ENCODE data around the gene JPH3. TPM values are rescaled to one million over a fixed set of nuclear protein-coding genes. Genes with fewer than 3 reads are reported as not detected.

JPH3 gene
- polyA plus RNA-seq, 3 donors: not detected

DNA sequence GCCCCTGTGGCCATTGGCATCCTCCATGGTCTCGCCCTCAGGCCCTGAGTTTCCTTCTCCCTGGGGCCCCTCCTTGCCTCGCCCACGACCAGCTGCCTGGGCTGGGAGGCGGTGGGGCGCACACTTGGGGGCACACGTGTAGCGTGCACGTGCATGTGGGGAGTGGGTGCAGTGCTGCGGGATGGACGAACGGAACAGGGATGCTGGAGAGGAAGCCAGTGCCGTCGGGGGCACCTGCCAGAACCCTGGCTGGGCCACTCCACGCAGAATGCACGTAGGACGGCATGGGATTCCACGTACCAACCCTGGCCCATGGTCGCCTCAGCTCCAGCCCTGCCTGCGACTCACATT lies 83.1 kb downstream of the JPH3 start:
- H3K4me2 ChIP-seq (replicated peaks; ENCODE audit: extremely low read depth, low read length, poor library complexity, severe bottlenecking): no peak overlapping the region
- Mint-ChIP-seq H3K27me3 (ENCODE audit: low read depth in 3 of 3) (peaks cover 0 to 7% (median 1%) of the 10 kb centered on the region in 3 donors), H3K9me3 (peaks cover 0 to 1% (median 0%) of the 10 kb centered on the region in 7 donors), H3K36me3 (no peaks in the 10 kb centered on the region), H3K4me1 (peaks cover 9% of the 10 kb centered on the region), H3K27ac (no peak overlapping the region), H3K4me3 (no peak overlapping the region)
- H3K4me3 ChIP-seq (replicated peaks in 1 of 3; ENCODE audit: low read depth in 2 of 3, low read length in 3 of 3): no peak overlapping the region
- H3K27me3 ChIP-seq (ENCODE audit: control insufficient read depth in 2 of 2, insufficient read depth in 2 of 2, low read length in 2 of 2): no peaks in the 10 kb centered on the region
- no peaks in the 10 kb centered on the region for H3K79me2 ChIP-seq (ENCODE audit: insufficient read depth, low read length)
- WGBS (ENCODE audit: insufficient coverage): 91% methylated on average over 11 of the region's 19 CpGs
- TF ChIP-seq, protein P1, sequence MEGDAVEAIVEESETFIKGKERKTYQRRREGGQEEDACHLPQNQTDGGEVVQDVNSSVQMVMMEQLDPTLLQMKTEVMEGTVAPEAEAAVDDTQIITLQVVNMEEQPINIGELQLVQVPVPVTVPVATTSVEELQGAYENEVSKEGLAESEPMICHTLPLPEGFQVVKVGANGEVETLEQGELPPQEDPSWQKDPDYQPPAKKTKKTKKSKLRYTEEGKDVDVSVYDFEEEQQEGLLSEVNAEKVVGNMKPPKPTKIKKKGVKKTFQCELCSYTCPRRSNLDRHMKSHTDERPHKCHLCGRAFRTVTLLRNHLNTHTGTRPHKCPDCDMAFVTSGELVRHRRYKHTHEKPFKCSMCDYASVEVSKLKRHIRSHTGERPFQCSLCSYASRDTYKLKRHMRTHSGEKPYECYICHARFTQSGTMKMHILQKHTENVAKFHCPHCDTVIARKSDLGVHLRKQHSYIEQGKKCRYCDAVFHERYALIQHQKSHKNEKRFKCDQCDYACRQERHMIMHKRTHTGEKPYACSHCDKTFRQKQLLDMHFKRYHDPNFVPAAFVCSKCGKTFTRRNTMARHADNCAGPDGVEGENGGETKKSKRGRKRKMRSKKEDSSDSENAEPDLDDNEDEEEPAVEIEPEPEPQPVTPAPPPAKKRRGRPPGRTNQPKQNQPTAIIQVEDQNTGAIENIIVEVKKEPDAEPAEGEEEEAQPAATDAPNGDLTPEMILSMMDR (IDR thresholded peaks at IDR 0.05): no peak
- H3K4me1 ChIP-seq (ENCODE audit: control insufficient read depth in 1 of 2, insufficient read depth in 2 of 2, low read length in 2 of 2): peaks cover 7 to 9% of the 10 kb centered on the region in 2 donors
- H3K27ac ChIP-seq (ENCODE audit: low read depth in 1 of 2, low read length in 2 of 2): no peak overlapping the region
- no peak for DNase-seq
- H3K9ac ChIP-seq (ENCODE audit: insufficient read depth, low read length, poor library complexity, severe bottlenecking): no peak overlapping the region
- no peaks in the 10 kb centered on the region for H4K20me1 ChIP-seq (ENCODE audit: insufficient read depth, low read length)
- H3K36me3 ChIP-seq (replicated peaks in 1 of 2; ENCODE audit: control insufficient read depth in 1 of 2, insufficient read depth in 2 of 2, low read length in 2 of 2): no peaks in the 10 kb centered on the region
- H3K9me3 ChIP-seq (replicated peaks in 1 of 2; ENCODE audit: control insufficient read depth in 1 of 2, insufficient read depth in 1 of 2, low read length in 2 of 2): no peaks in the 10 kb centered on the region
- no peak overlapping the region for H2AFZ ChIP-seq (ENCODE audit: insufficient read depth, low read depth, low read length, poor library complexity, severe bottlenecking)
- intact Hi-C loops (cut with micrococcal nuclease): no loop called here

DNA sequence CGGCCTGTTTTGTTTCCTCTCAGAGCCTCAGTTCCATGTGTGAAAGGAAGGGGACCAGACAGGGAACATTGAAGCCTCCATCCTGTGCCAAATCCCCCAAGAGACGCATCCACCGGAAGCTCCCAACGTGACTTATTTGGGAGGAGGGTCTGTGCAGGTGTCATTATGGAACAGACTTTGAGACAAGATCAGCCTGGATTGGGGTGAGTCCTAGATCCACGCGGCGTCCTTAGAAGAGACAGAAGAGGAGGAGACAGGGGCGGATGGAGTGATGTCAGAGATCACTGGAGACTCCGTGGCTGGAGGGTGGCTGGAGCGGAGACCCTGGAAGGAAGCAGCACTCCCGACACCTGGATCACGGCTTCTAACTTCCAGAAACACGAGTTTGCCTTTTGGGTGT lies 83.5 kb downstream of the JPH3 start:
- peaks cover 0 to 7% (median 1%) of the 10 kb centered on the region in 3 donors for H3K27me3 Mint-ChIP-seq (ENCODE audit: low read depth in 3 of 3)
- no peaks in the 10 kb centered on the region for H3K27me3 ChIP-seq (ENCODE audit: control insufficient read depth in 2 of 2, insufficient read depth in 2 of 2, low read length in 2 of 2)
- H2AFZ ChIP-seq (ENCODE audit: insufficient read depth, low read depth, low read length, poor library complexity, severe bottlenecking): no peak overlapping the region
- H3K9me3 ChIP-seq (replicated peaks in 1 of 2; ENCODE audit: control insufficient read depth in 1 of 2, insufficient read depth in 1 of 2, low read length in 2 of 2): no peaks in the 10 kb centered on the region
- peaks cover 9% of the 10 kb centered on the region for H3K4me1 Mint-ChIP-seq
- no peak overlapping the region for H3K4me3 Mint-ChIP-seq
- no peak overlapping the region for H3K27ac Mint-ChIP-seq
- H3K9ac ChIP-seq (ENCODE audit: insufficient read depth, low read length, poor library complexity, severe bottlenecking): no peak overlapping the region
- TF ChIP-seq, protein P1 (IDR thresholded peaks at IDR 0.05): no peak
- no peak overlapping the region for H3K27ac ChIP-seq (ENCODE audit: low read depth in 1 of 2, low read length in 2 of 2)
- WGBS (ENCODE audit: insufficient coverage): 87% methylated on average over 11 of the region's 13 CpGs
- H3K79me2 ChIP-seq (ENCODE audit: insufficient read depth, low read length): no peaks in the 10 kb centered on the region
- H3K36me3 Mint-ChIP-seq: no peaks in the 10 kb centered on the region
- intact Hi-C loops (cut with micrococcal nuclease): no loop called here
- peaks cover 7 to 9% of the 10 kb centered on the region in 2 donors for H3K4me1 ChIP-seq (ENCODE audit: control insufficient read depth in 1 of 2, insufficient read depth in 2 of 2, low read length in 2 of 2)
- H4K20me1 ChIP-seq (ENCODE audit: insufficient read depth, low read length): no peaks in the 10 kb centered on the region
- no peak overlapping the region for H3K4me3 ChIP-seq (replicated peaks in 1 of 3; ENCODE audit: low read depth in 2 of 3, low read length in 3 of 3)
- H3K4me2 ChIP-seq (replicated peaks; ENCODE audit: extremely low read depth, low read length, poor library complexity, severe bottlenecking): no peak overlapping the region
- peaks cover 0 to 1% (median 0%) of the 10 kb centered on the region in 7 donors for H3K9me3 Mint-ChIP-seq
- H3K36me3 ChIP-seq (replicated peaks in 1 of 2; ENCODE audit: control insufficient read depth in 1 of 2, insufficient read depth in 2 of 2, low read length in 2 of 2): no peaks in the 10 kb centered on the region
- DNase-seq: no peak
